DMS153 treated with DMSO at 0.1 percent for 48 hours (cell line): Measurements from ENCODE around the gene MBOAT2.
"Not testable (repeated sequence)": the region's sequence is repeated elsewhere in the genome, so short reads cannot be mapped to it uniquely, and the experiment has no call there.

Experiments
- DNase-seq: peaks from one replicate; lab custom pipeline; 2025; ENCODE audit not compliant: unreplicated experiment; lab: John Stamatoyannopoulos, UW

MBOAT2 gene

GRCh38 chr2:8907764-8908288, 95.7 kb downstream of the MBOAT2 start:
- no peak for DNase-seq

- DNase-seq: not testable (repeated sequence)
These were observed 99.6 kb downstream of the MBOAT2 start for GRCh38 chr2:8903924-8904323.

GRCh38 chr2:8902757-8903156, 100.7 kb downstream of the MBOAT2 start:
- DNase-seq: not testable (repeated sequence)

DNA sequence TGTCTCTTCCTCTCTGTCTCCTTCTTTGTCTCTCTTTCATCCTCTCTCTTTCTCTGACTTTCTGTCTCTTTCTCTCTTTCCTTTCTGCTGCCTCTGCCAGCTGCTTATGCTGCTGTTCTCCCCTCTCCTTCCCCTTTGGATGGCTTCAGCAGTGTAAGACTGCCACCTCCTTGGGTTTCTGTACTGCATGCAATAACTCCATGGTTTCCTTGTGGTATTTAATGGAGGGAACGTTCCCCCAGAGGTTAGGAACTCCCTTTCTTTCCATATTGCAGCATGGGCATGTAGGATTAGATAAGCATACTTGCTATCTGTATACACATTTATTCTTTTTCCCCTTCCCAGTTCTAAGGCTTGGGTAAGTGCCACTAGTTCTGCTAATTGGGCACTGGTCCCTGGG, 106.3 kb downstream of the MBOAT2 start:
- not testable (repeated sequence) for DNase-seq

GRCh38 chr2:8896671-8897070, 106.8 kb downstream of the MBOAT2 start:
- DNase-seq: not testable (repeated sequence)

DNA sequence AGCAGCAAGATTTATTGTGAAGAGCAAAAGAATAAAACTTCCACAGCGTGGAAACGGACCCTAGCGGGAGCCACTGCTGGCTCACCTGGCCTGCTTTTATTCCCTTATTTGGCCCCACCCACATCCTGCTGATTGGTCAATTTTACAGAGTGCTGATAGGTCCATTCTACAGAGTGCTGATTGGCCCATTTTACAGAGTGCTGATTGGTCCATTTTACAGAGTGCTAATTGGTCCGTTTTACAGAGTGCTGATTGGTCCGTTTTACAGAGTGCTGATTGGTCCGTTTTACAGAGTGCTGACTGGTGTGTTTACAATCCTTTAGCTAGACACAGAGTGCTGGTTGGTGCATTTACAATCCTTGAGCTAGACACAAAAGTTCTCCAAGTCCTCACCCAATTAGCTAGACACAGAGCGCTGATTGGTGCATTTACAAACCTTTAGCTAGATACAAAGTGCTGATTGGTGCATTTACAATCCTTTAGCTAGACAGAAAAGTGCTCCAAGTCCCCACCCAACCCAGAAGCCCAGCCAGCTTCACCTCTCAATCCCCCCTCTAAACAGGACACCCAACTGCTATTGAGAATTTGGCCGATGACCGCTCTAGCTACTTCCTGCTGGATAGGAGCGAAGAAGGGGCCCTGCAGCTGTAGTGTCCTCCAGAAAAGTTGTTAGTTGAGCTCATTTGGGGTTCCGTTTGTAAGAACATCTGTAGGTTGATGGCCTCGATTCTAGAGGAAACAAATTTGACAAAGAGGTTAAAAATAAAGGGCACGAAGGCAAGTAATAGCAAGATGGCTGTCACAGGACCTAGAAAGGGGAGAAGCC, 108.2 kb downstream of the MBOAT2 start:
- DNase-seq: not testable (repeated sequence)

GRCh38 chr2:8893978-8894820, 109.3 kb downstream of the MBOAT2 start:
- peak; percentile 32 for DNase-seq

GRCh38 chr2:8893474-8893873, 110.0 kb downstream of the MBOAT2 start:
- DNase-seq: peak; percentile 36

DNA sequence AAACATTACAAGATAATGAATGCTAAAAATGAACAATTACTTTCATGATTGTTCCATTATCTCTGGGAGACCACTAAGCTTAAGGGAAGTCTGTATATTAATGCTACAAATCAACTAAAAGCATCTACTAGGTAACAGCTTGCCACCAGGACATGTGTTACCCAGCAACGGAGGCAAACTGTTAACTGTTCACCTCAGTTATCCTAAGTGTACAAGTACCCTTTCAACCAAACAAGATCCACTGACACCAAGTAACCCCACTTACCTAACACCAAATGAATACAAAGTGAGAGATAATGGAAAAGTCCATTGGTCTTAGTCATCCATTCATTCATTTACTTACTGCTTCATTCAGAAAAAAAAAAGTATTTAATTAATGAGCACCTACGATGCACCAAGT, 111.4 kb downstream of the MBOAT2 start:
- no peak for DNase-seq

GRCh38 chr2:8889978-8890377, 113.5 kb downstream of the MBOAT2 start:
- DNase-seq: no peak

DNA sequence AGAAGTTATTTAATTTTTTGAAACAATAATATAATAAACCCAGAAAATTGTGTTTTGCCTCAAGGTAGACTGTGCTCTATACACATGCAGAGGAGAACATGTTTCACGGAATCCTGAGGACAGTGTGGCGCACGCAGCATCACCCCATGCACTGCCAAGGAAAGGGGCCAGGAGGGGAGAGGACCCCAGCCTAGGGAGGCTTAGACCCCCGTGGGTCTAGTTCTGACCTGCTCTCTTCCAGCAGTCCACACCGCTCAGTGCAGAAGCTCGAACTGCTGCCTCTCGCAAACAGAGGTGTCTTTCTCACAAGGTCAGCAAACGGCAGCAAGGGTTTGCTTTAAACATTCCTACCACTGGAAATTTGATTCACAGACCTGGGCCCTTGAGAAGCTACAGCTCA, 114.5 kb downstream of the MBOAT2 start:
- DNase-seq: no peak

- no peak for DNase-seq
These were observed 116.6 kb downstream of the MBOAT2 start for GRCh38 chr2:8886876-8887275.

GRCh38 chr2:8886202-8886518, 117.3 kb downstream of the MBOAT2 start:
- no peak for DNase-seq

DNA sequence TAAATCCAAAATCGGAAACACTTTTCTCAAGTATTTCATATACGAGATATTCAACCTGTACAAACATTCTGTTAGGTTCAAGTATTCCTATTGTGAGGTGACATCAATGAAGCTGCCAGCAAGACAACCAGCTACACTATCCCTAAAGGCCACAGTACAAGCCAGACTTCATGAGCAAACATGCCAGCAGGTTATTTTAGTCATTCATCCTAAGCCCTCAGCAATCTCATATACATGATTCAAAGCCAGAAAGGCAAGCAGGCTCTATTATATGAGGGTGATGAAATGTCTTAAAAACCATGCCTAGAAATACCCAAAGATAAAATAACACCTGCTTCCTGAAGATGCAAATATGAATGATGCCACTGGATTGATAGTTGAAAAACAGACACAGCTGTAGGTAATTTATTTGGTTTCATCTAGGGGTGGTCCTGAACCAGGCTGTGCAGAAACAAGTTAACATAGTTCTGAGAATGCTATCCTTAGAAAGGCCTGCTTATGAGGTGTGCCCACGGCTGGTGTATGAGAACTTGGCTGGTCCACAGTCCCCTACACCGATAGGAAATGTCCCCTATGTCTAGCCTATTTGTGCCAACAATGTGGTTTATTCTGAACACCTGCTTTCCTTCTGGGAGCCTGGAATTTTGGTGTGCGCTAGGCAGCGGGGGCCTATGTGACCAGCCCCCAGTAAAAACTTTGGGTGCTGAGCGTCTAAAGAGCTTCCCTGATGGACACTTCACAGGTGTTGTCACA, 117.9 kb downstream of the MBOAT2 start:
- no peak for DNase-seq

- no peak for DNase-seq
These were observed 118.7 kb downstream of the MBOAT2 start for GRCh38 chr2:8884812-8885211.

DNA sequence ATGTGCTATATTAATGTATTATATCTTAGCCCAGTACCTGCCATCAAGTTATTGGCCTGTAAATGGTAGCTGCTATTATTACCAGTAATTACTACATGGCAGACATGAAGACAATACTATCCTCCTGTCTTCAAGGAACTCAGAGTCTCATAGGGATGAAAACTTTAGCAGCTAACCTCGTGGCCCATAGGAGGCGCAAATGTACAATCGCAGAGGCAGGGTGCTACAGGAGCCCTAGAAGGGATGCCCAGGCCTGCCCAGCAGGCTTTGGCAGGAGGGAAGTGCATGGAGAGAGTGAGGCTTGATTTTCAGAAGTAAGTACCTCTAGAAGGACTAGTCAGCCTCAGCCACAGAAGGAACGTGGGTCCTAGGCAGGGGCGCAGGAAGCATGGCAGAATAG, 121.4 kb downstream of the MBOAT2 start:
- DNase-seq: no peak

- DNase-seq: no peak
These were observed 125.6 kb downstream of the MBOAT2 start for GRCh38 chr2:8877894-8878293.

GRCh38 chr2:8877332-8877731, 126.2 kb downstream of the MBOAT2 start:
- no peak for DNase-seq

DNA sequence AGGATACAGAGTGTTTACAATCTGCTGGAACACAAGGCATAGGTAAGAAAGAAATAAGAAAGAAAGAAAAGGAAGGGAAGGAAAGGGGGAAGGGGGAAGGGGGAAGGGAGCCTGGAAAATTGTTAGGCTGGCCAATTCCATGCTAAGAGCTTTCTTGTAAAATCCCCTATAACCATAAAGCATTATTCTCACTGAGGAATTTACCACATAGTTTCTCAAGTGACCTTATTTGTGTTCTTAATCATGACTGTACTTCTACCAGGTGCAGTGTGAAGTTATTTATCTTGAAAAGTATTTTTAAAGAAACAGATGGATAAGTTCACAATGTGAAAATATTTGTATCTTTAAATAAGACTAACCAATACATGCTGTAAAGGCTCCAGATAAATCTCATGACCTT, 126.9 kb downstream of the MBOAT2 start:
- DNase-seq: no peak

DNA sequence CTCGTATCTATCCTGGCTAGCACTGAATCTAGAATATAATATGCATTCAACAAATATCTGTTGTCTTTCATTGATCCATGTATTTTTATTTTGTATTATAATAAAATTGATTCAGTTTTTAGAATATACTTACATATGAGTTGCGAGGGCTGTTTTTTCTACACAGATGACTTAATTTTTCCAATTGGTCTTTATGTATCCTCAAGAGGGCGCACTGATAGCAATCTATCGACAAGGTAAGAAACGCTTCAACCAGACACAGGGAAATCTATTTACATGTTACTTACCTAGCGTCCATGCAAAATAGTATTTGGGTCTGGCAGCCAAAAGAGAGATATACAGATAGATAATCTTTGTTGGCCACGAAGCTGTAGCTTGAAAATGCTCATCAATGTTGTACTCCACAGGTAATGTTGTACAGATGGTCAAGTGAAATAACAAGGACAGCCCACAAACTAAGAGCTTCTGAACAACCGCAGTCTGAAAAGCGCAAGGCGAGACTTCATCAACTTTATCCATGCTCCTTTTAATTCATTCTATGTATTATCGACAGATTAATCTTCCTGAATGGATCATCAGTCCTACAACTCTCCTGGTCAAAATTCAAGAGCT, 130.6 kb downstream of the MBOAT2 start:
- DNase-seq: peak; percentile 77

GRCh38 chr2:8870441-8870840, 133.0 kb downstream of the MBOAT2 start:
- DNase-seq: no peak
